Liver (tissue), 9 donors: Measurements from ENCODE around the gene GREM2. TPM values are rescaled to one million over a fixed set of nuclear protein-coding genes. Genes with fewer than 3 reads are reported as not detected.

ENCODE experiments used
- DNase-seq: peaks from one replicate; pipeline ENCODE4 v3.0.0-alpha.2; 2017; ENCODE audit warnings: low spot score
- H3K27ac ChIP-seq, 2 donors: one replicate each; pipeline ENCODE4 v1.7.0; 2013; ENCODE audit warnings: inconsistent platforms in 2 of 2, low read length in 2 of 2, control low read depth in 1 of 2, low read depth in 1 of 2, mild to moderate bottlenecking in 1 of 2
- H3K27me3 ChIP-seq, 4 donors: one replicate each; pipeline versions ENCODE4 v1.6.1 to v1.7.0; 2013; ENCODE audit warnings: low read length in 3 of 4, inconsistent platforms in 1 of 4, mild to moderate bottlenecking in 1 of 4, moderate library complexity in 1 of 4; ENCODE audit not compliant: control insufficient read depth in 4 of 4, insufficient read depth in 4 of 4
- H3K36me3 ChIP-seq, 4 donors: one replicate each; pipeline versions ENCODE4 v1.6.1 to v1.7.0; 2013; ENCODE audit warnings: low read length in 3 of 4, mild to moderate bottlenecking in 3 of 4, low read depth in 1 of 4, moderate library complexity in 1 of 4; ENCODE audit not compliant: control insufficient read depth in 4 of 4, insufficient read depth in 3 of 4
- H3K4me1 ChIP-seq, 4 donors: one replicate each; pipeline versions ENCODE4 v1.6.1 to v1.7.0; 2013; ENCODE audit warnings: low read length in 3 of 4, mild to moderate bottlenecking in 3 of 4, moderate library complexity in 1 of 4; ENCODE audit not compliant: control insufficient read depth in 4 of 4, insufficient read depth in 4 of 4
- H3K4me3 ChIP-seq, 3 donors: one replicate each; pipeline versions ENCODE4 v1.6.1 to v1.7.0; 2013; ENCODE audit warnings: low read length in 3 of 3, control low read depth in 1 of 3, low read depth in 1 of 3, mild to moderate bottlenecking in 1 of 3
- H3K9ac ChIP-seq, 2 donors: one replicate each; pipeline ENCODE4 v1.7.0; 2013; ENCODE audit warnings: low read length in 2 of 2, mild to moderate bottlenecking in 2 of 2, moderate library complexity in 2 of 2, control low read depth in 1 of 2, low read depth in 1 of 2
- H3K9me3 ChIP-seq, 4 donors: one replicate each; pipeline versions ENCODE4 v1.6.1 to v1.7.0; 2013; ENCODE audit warnings: low read length in 3 of 4; ENCODE audit not compliant: control insufficient read depth in 4 of 4
- CTCF ChIP-seq: fragments of 150-350 bp; IDR thresholded peaks from 2 replicates; pipeline ENCODE4 v1.5.1; 2017; ENCODE audit warnings: improper control_type of control experiment, low read depth, low read length; ENCODE audit not compliant: missing input control
- EGR1 ChIP-seq, 2 donors: IDR thresholded peaks; 2 replicates each; pipeline ENCODE4 v1.6.1; 2016 to 2018; ENCODE audit warnings: antibody characterized with exemption in 2 of 2, low read depth in 2 of 2
- FOXA1 ChIP-seq: IDR thresholded peaks from 2 replicates; pipeline ENCODE4 v1.6.1; 2016; ENCODE audit warnings: antibody characterized with exemption
- FOXA2 ChIP-seq: IDR thresholded peaks from 2 replicates; pipeline ENCODE4 v1.6.1; 2016; ENCODE audit warnings: antibody characterized with exemption
- GABPA ChIP-seq, 2 donors: IDR thresholded peaks in 1 of 2; conservative IDR thresholded peaks in 1 of 2; 2 replicates each; pipeline ENCODE4 v1.6.1; 2016; ENCODE audit warnings: antibody characterized with exemption in 2 of 2, mild to moderate bottlenecking in 1 of 2, moderate library complexity in 1 of 2
- HNF4A ChIP-seq, 2 donors: conservative IDR thresholded peaks; 2 replicates each; pipeline ENCODE4 v1.6.1; 2016; ENCODE audit warnings: antibody characterized with exemption in 2 of 2, mild to moderate bottlenecking in 2 of 2
- HNF4G ChIP-seq: IDR thresholded peaks from 2 replicates; pipeline ENCODE4 v1.6.1; 2016; ENCODE audit warnings: antibody characterized with exemption
- JUND ChIP-seq, 2 donors: IDR thresholded peaks; 2 replicates each; pipeline ENCODE4 v1.6.1; 2016; ENCODE audit warnings: antibody characterized with exemption in 2 of 2
- NR2F2 ChIP-seq: IDR thresholded peaks from 2 replicates; pipeline ENCODE4 v1.6.1; 2016; ENCODE audit warnings: antibody characterized with exemption
- REST ChIP-seq: IDR thresholded peaks from 2 replicates; pipeline ENCODE4 v1.6.1; 2016; ENCODE audit warnings: antibody characterized with exemption, mild to moderate bottlenecking
- SP1 ChIP-seq: IDR thresholded peaks from 2 replicates; pipeline ENCODE4 v1.6.1; 2018; ENCODE audit warnings: antibody characterized with exemption, mild to moderate bottlenecking
- TAF1 ChIP-seq: conservative IDR thresholded peaks from 2 replicates; pipeline ENCODE4 v1.6.1; 2016; ENCODE audit warnings: antibody characterized with exemption, mild to moderate bottlenecking
- YY1 ChIP-seq: IDR thresholded peaks from 2 replicates; pipeline ENCODE4 v1.6.1; 2016; ENCODE audit warnings: antibody characterized with exemption, mild to moderate bottlenecking
- WGBS: extraction: QIAGEN DNeasy Blood & Tissue Kit; methylation state at CpG from one replicate; pipeline ENCODE4 v1.1.7; 2013; 5-methylcytosine and 5-hydroxymethylcytosine counted together
- polyA plus RNA-seq, 2 donors: library from polyadenylated mRNA; stranded (reverse) in 1 of 2; unstranded in 1 of 2; fragments of 200-250 nt in 1 of 2; fragments of >200 nt in 1 of 2; fragmentation: Nextera tagmentation in 1 of 2; extraction: Ambion mirVana in 1 of 2; gene quantifications; one replicate each; pipeline versions ENCODE4 v1.2.1 to v1.2.3, GENCODE V29; 2013 to 2015
- total RNA-seq, 2 donors: library from RNA; depleted of rRNA; stranded (reverse); fragments of >200 nt; gene quantifications; one replicate each; pipeline ENCODE4 v1.2.3, GENCODE V29; 2014
- TF ChIP-seq, protein P1 (sequence below): IDR thresholded peaks from 2 replicates; pipeline ENCODE4 v1.6.1; 2016; ENCODE audit warnings: antibody characterized with exemption
- TF ChIP-seq, protein P2 (sequence below): IDR thresholded peaks from 2 replicates; pipeline ENCODE4 v1.6.1; 2016; ENCODE audit warnings: antibody characterized with exemption
- donor health status: healthy.
- donor health status: healthy.
- donor health status: healthy.
- donor health status: healthy.
- donor health status: healthy.

The GREM2 gene
- total and polyA plus RNA-seq, 4 donors: 0.19 to 19.5 (median 4.3) TPM

GRCh38 chr1:240559781-240560180 lies 52.2 kb downstream of the GREM2 start:
- peaks cover 0 to 14% (median 0%) of the 10 kb centered on the region in 4 donors for H3K4me1 ChIP-seq
- no peaks in the 10 kb centered on the region for H3K9me3 ChIP-seq
- H3K36me3 ChIP-seq: no peaks in the 10 kb centered on the region
- H3K9ac ChIP-seq: no peak overlapping the region
- DNase-seq: no peak
- no peak overlapping the region for H3K4me3 ChIP-seq
- TF ChIP-seq CTCF: no peak
- TF ChIP-seq NR2F2: no peak
- TF ChIP-seq EGR1 (IDR thresholded peaks at IDR 0.05; ENCODE audit: low read depth in 2 of 2): no peak
- no peak for TF ChIP-seq REST
- no peak for TF ChIP-seq SP1
- TF ChIP-seq FOXA2: no peak
- no peak for TF ChIP-seq HNF4G
- no peak for TF ChIP-seq TAF1
- TF ChIP-seq FOXA1: no peak
- TF ChIP-seq, protein P1, sequence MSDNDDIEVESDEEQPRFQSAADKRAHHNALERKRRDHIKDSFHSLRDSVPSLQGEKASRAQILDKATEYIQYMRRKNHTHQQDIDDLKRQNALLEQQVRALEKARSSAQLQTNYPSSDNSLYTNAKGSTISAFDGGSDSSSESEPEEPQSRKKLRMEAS: no peak
- no peak for TF ChIP-seq YY1
- 87% methylated on average over 5 of the region's 5 CpGs for WGBS
- H3K27ac ChIP-seq: no peak overlapping the region
- H3K27me3 ChIP-seq: no peaks in the 10 kb centered on the region

DNA sequence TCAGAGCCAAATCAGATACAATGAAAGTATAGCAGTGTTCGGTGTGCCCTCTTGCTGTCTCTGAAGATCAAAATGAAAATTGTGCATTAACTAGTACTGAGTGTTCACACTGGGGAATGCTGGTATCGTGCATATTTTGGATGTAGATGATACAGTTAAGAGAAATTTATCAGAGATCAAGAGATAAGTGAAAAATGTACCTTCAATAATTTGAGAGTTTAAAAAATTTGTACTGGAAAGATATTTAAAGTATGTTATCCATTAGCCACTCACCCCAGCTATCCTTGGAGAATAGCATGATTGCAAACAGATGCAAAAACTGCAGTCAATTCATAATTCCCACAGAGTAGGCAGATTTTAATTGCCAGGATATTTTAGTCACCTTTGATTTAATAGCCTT lies 56.4 kb downstream of the GREM2 start:
- Histone ChIP-seq H3K9me3 (no peaks in the 10 kb centered on the region), H3K4me1 (no peaks in the 10 kb centered on the region), H3K9ac (no peak overlapping the region), H3K27ac (no peak overlapping the region), H3K27me3 (no peaks in the 10 kb centered on the region), H3K4me3 (no peak overlapping the region), H3K36me3 (no peaks in the 10 kb centered on the region)
- WGBS: 90% methylated on average over 2 of the region's 2 CpGs
- TF ChIP-seq TAF1: no peak
- no peak for TF ChIP-seq HNF4G
- no peak for TF ChIP-seq JUND (IDR thresholded peaks at IDR 0.05)
- no peak for TF ChIP-seq SP1
- TF ChIP-seq, protein P2, sequence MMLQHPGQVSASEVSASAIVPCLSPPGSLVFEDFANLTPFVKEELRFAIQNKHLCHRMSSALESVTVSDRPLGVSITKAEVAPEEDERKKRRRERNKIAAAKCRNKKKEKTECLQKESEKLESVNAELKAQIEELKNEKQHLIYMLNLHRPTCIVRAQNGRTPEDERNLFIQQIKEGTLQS: no peak
- DNase-seq: no peak

DNA sequence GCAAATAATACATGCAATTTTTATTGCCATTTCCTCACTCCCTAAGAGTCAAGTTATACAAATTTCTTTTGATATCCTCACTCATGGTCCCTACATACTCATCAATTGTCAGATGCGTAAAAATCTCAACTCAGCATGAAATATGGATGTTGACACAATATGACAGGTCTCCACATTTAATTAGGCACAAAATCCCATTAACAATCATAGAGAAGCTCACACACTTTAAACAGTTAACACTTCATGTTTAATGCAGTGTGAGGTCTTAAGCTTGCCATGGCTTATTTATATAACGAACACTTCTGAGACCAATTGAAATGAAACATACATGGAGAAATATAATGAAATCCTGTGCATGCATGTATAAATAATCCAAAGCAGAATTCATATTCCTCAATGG lies 58.6 kb downstream of the GREM2 start:
- H3K4me1 ChIP-seq: no peaks in the 10 kb centered on the region
- no peak overlapping the region for H3K27ac ChIP-seq
- H3K9ac ChIP-seq: no peak overlapping the region
- DNase-seq: no peak
- no peak for TF ChIP-seq GABPA (IDR thresholded peaks at IDR 0.05 in 1 of 2, conservative IDR thresholded peaks at IDR 0.05 in 1 of 2)
- TF ChIP-seq JUND (IDR thresholded peaks at IDR 0.05): no peak
- TF ChIP-seq CTCF: no peak
- TF ChIP-seq NR2F2: no peak
- TF ChIP-seq HNF4A (conservative IDR thresholded peaks at IDR 0.05): no peak
- TF ChIP-seq, protein P2: no peak
- no peak for TF ChIP-seq TAF1
- TF ChIP-seq FOXA1: no peak
- H3K4me3 ChIP-seq: no peak overlapping the region
- H3K36me3 ChIP-seq: no peaks in the 10 kb centered on the region
- H3K27me3 ChIP-seq: no peaks in the 10 kb centered on the region
- 92% methylated on average over 2 of the region's 2 CpGs for WGBS
- no peaks in the 10 kb centered on the region for H3K9me3 ChIP-seq
